Measurements from ENCODE around the gene LMCD1.

LMCD1 gene

DNA sequence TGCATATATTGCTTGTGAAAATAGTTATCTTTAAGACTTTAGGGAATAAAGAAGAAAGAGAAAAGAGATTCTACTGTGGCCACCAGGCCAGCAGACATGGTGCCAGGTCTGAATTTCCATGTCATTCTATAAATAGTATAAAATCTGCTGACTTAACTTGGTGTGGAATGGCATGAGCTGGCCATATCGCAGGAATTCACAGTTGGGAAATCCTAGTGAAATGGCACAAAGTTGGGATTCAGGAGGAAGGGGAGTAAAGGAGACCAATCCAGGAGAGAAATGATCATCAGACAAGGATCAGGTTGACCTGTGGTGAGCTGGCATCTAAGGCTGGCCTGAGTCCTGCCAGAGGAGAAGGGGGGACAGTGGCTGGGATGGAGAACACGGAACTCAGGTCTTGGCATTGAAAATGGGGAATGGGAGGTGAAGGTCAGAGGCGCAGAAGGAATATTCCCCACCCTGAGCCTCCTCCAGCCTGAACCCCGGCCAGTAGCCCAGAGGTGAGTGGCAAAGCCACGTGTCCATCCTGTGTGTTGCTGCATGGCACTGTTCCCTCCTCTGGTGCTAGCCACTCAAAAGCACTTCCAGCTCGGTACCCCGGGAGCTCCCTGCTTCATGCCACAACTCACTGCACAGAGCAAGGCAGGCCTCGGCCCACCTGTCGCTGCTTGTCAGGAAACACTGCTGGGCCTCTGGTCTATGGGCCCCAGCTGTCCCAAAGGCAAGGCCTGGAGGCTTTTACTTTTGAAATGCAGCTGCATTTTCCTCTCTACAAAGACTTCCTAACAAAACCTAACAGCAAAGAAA, 91.6 kb downstream of the LMCD1 start:
- no peak for DNase-seq (ENCODE audit: low spot score)

DNA sequence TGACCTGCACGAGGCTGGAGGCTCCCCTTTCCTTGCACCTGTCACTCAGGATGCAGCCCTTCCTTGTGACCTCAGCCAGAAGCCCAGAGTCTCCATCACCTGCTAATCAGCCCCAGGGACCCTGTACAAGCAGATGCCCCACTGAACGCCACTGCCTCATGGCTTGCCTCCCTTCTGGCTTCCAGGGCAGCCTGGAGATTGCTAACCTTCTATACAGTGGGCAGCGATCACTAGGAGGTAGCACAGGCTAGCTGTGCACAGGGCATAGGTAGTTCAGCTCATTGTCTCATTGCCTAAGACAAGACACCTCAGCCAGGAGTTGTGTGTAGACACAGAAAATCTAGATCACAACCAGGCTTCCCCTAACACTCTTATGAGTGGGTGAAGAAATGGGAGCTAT, 93.6 kb downstream of the LMCD1 start:
- DNase-seq (ENCODE audit: low spot score) = no peak

DNA sequence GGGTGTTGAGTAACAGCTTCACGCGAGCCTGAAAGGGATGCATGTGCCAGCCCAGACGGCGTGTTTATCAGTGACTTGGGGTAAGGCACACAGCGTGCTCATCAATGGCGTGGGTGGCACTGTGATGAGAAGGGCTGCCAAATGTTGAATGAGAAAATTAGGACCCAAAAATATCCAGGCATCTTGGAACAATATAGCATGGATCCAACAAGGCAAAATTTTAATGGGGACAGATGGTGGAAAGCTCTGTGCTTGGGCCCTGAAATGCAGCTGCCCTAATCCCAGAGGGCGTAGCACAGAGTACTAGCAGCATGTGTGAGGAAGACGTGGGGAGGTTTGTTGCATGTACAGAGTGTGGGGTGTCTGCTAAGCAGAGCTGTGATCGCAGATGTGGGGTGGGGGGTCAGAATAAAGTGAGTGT, 94.1 kb downstream of the LMCD1 start:
- DNase-seq (ENCODE audit: low spot score) = no peak

DNA sequence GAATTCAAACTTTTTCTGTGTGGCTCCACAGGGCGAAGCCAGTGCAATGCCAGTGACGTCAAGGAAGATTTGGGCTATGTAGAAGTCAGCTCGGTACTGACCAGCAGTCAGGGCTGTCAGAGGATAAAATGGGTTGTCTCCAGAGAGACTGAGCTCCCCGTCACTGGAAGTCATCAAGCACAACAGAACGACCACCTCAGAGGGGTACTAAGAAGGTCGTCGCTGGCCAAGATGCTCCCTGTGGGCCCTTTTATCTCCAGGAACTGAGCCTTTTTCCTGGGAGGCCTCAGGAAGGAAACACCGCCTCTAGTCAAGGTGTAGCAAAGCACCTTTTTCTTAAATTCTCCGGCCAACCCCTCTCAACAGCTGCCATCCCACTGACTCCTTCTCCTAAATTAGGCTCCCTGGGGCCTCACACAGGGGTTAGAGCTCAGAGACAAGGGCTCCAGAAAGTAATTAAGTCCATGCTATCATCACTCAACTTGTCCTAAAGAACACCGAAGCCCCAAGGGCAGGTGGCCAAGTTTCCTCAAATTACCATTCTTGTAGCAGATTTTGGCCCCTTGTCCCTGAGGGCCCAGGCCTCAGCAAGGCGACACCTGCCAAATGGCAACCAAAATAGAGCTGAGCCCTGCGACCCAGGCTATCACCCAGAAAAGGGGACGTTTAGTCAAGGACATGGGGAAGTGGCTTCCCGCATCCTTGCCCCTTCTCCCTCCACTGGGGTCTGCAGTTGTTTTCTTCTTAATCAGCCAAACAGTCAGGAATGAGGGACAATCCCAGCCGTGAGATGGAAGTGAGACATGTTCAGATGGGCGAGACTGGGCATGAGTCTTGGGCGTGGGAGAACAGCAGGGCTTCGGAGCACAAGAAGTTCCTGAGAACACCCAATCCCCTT, 94.9 kb downstream of the LMCD1 start:
- no peak for DNase-seq (ENCODE audit: low spot score)

DNA sequence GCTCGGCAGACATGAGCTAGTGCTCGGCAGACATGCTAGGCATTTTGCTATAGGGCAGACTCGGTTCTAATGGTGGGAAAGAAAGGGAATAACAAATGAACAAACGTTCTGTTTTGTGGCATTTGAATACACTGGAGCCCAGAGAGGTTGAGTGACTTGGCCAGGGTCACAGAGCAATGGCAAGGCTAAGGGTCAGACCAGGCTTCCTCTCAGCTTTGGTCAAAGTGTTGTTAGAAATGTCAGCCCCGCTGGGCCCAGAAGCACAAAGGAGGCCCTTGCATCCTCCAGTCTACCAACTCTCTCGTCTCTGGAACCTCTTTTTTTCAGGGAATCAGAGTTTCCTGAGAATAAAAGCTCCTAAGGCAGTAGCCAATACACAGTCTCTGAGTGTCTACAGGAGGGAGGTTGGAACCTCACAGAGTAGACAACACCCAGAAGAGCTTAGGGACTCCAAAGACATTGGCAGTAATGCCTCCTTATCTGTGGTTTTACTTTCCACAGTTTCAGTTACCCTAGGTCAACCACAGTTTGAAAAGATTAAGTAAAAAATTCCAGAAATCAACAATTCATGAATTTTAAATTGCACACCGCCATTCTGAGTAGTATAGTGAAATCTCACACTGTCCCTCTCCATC, 95.7 kb downstream of the LMCD1 start:
- DNase-seq (ENCODE audit: low spot score) = no peak

DNA sequence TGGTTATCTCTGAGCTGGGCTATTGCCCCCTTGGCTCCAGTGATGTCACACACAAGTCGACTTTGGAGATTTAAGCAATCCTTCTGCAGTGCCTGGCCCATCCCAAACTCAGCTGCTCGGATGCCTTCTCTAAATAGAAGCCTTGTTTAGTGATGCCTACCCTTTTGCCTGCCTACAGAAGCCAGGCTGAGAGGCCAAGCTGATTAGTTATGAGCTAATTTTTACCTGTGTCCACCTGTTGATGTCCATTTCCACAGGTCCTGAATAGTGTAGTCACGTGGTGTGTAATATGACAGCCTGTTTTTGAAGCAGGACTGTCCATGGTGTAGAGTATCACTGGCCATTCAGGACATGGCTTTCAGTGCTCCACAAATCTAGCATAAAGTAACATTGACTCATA, 97.5 kb downstream of the LMCD1 start:
- no peak for DNase-seq (ENCODE audit: low spot score)

DNA sequence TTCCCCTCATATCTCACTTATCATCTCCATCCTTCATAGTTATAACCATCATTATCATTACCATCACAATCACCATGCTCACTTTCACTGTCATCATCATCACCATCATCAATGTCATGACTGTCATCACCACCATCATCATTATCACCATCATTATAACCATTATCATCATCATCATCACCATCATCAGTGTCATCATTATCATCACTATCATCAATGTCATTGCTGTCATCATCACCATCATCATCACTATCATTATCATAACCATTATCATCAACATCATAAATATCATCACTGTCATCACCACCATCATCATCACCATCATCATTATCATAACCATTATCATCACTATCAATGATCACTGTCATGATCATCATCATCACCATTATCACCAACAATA, 98.8 kb downstream of the LMCD1 start:
- DNase-seq (ENCODE audit: low spot score) = no peak

DNA sequence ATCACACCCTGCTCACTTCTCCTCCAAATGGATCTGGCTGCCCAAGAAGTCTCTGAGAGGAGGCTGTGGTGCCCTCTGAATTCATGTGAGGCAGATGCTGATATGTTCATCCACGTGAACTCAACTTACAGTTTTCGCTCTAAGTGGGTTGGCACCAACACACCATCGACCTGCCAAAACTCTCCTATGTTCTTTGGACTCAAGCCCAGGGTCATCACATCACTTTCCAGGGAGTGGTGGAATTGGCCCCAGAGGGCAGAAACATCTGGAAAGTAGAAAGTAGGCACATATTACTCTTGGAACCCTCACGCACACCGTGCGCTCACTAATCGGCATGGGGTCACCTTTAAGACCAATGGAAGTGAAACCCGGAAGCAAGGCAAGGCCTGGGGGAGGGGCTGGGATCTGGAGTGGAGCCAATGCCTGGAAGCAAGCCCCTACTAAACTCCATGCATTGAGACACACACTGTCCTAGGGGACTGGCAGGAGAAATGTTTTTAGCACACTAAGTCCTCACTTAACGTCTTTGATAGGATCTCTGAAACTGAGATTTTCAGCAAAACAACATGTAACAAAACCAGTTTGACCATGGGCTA, 101.6 kb downstream of the LMCD1 start:
- DNase-seq (ENCODE audit: low spot score) = no peak

DNA sequence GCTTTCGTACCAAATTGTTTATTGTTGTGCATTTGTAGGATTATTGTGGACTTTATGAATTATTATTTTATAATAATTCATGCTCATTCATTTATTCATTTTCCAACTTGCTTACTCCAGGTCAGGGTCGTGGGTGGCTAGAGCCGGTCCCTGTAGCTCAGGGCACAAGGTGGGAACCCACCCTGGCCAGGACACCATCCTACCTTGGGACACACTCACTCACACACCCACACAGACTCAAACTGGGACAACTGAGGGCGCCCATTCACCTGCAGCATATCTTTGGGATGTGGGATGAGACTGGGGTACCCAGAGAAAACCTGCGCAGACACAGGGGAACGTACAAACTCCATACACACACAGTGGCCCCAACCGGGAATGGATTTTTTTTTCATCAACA, 102.4 kb downstream of the LMCD1 start:
- DNase-seq (ENCODE audit: low spot score) = no peak

DNA sequence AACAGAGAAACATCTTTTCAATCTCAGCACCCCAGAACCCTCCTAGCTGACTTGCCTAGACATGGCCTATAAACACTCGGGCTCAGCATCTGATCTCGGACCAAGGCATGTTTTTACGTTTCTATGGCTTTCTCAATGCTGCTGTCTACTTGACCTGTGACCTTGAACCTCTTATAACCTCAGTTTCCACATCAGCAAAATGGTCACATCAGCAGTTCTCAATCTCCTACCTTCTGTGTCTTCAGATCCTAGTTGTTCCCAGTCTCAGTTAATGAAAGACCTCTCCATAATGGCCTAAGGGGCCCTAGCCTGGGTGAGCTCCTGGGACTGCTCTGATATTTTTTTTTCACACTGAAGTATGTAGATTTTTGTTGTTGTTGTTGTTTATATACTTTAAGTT, 103.4 kb downstream of the LMCD1 start:
- no peak for DNase-seq (ENCODE audit: low spot score)

DNA sequence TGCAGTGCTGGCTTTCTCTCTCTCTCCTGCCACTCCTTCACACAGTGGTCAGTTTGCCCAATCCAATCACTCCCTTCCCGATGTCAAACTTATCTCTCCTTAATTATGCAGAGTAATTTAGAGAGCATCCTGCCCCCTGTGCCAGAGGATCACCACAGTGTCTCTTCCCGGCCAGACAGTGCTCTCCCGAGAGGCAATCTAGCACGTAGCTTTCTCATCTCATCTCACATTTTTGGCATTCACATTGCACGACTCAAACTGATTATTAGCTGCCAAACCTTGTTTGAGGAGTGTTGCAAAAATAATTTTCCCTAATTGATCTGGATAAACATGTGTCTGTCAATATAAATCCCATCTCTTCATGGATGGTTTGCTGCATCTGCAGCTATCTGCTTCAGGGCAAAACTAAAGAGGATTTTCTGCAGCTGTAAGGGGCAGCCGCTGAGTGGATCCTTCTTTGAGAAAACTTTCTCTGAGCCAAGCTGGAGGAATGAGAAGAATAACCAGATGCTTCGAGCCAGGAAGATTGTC, 105.1 kb downstream of the LMCD1 start:
- DNase-seq (ENCODE audit: low spot score) = no peak

DNA sequence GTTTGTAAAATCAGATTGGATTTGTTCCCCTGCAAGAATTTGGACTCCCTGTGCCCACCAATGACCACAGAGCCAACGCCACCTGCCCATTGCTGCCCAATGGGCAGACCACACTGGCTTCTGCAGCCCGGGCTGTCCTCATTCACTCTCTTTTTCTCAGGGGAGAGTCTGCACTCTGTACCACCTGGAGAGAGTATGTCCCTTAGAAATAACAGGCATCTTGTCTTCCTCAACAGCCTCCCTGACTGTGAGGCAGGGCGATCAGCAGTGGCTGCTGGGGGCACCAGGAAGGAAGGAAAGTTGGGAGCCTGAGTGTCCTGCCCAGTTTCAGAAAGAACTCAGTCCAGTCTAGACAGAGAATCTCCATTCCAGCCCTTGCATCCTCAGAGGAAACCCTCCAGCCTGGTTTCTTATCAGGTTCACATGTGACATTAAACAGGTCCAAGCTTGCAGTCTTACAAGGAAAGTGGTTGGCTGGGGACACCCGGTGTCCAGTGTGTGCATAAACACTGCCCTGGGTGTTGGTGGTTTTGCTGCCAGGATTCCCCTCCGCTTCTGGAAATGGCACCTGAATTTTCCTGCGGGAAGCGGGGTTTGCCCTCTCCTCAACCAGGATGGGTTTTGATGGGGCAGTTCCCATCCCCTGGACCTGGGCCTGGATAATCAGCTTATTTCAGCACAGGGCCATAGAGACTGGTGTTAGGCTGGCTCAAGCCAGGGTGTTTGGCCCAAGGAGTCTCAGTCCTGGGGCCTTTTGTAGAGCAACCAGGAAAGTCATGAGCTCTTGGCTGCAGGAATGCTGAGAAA, 105.8 kb downstream of the LMCD1 start:
- peak; percentile 51 for DNase-seq (ENCODE audit: low spot score)

DNA sequence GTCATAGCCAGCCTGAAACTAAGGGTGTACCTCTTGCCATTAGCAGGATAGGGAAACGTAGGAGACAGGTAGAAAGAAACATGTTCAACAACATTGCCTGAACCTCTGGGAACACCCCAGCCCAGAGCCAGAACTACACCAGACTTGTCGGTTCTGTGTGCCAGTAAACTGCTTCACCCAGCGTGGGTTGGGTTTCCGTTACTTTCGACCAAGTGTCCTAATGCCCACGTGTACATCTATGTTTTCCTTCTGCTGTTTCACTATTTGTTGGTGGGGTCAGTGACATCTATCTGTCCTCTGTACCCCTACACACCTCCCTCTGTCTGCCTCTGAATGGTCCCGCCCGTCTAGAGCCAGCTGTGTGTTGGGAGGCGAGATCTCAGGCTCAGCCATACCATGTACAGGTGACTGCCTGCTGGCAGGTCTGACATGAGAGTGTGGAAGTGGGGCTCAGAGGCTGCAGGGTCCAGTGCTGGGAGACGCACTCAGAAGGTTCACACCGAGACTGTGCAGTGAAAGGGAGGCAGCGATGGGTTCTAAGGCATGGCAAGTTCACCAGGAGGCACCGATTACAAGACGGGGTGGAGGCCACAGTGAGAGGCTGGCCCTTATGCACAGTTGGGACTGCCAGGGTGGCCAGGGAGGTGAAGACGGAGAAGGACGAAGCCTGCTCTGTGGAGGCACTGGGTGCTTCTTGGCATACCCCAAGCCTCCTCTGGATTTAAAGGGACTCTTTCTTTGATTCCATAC, 106.6 kb downstream of the LMCD1 start:
- DNase-seq (ENCODE audit: low spot score) = no peak

DNA sequence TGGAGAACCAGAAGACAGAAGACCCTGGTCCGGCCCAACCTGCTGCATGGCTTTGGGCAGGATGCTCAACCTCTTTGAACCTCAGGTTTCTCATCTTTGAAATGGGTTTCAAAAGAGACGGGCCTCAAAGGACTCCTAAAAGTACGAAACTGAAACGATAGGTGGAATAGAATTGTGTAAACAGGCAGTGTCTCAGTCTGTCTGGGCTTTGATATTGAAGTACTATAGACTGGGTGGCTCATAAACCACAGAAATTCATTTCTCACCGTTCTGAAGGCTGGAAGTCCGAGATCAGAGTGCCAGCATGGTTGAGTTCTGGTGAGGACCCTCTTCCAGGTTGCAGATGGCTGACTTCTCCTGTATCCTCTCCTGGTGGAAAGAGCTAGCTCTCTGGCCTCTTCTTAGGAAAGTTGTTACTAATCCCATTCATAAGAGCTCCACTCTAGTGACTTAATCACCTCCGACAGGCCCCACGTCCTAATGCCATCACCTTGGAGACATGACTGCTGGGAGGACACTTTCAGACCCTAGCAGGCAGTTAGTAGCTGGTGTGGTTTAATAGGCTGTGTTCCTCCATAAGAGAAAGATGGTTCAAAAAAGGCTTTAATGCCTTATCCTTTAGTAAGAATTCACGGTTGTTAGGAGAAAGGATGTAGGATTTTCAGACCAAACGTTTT, 107.3 kb downstream of the LMCD1 start:
- no peak for DNase-seq (ENCODE audit: low spot score)

DNA sequence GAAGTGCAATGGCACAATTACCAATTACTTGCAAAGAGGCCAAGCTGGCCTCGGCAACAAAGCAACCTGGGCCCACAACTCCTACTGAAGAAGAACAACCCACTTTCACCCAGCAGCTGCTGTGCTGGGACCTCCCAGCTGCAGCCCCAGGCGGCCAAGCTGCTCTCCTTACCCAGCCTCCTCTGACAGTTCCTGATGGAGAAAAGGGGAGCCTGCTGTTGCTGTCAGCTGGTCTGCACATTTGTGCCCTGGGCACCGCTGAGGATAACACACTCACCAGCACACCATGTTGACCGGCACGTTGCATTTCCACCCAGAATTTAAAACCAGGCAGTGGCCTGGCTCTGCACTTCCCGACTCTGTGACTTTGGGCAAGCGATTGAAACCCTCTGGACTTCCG, 109.3 kb downstream of the LMCD1 start:
- no peak for DNase-seq (ENCODE audit: low spot score)

DNA sequence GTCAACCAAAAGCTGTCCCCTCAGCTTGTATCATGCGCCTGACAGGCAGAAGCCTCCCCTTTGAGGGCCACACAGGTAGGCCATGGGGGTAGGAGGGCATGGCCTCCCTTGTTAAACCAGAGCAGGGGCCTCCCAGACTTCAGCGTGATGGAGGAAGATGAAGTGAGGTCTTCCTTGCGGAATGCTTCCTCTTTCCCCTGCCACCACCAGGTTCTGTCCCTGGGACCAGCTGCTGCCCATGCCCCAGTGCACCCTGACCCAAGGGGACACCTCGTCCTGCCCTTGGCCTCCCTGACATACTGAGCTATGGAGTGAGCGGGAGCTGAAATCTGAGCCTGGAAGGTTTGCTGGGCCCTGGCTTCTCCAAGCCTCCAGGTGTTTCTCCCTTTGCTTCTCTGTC, 116.3 kb downstream of the LMCD1 start:
- DNase-seq (ENCODE audit: low spot score) = no peak

DNA sequence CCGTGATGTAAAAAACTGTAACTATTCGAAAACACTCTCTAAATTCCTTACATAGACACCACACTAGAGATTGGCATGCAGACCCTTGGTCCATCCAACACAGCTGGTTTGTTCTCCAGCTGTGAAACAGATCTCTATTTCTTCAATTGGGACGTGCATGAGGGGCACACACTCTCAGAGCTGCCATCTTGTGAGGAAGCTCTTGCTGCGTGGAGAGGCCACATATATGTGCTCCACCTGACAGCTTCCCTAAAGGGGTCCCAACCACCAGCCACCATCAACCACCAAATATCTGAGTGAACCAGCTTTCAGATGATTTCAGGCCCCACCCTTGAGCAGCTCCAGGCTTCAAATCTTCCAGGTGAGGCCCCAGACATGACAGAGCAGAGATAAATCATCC, 117.3 kb downstream of the LMCD1 start:
- no peak for DNase-seq (ENCODE audit: low spot score)

DNA sequence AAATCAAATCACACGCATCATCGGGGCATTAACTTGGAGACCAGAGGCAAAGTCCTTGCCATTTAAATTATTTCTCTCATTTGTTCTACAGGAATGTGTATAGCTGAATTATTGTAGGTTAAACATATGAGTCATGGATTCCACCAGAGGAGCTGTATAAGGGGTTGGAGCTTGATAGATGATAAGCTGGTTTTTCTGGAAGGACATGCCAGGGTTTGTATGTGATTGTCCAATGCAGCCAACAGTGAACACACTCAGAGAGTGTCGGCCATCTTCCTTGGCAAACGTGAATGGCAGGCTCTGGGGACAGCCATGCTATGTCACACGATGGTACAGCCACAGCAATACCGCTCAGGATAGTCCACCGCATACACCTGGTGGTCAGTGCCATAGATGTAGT, 117.9 kb downstream of the LMCD1 start:
- no peak for DNase-seq (ENCODE audit: low spot score)

DNA sequence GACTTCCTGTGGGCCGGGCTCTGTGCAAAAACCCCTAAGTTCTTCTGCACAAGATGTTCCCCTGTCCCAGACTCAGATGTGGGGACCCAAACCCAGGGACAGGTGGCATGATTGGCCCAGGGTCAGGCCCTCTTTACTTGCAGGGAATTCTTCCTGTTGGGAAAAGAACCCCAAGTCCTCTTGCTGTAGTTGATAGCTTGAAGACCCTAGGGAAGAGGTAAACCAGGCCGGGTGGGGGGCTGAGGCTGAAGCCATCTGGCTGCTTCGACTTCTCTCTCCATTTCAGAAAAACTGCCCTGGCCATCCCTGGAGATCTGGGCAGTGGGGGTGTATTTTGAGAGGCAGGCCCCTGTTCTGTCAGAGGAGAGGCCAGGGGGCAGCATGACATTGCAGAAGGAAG, 119.5 kb downstream of the LMCD1 start:
- no peak for DNase-seq (ENCODE audit: low spot score)

DNA sequence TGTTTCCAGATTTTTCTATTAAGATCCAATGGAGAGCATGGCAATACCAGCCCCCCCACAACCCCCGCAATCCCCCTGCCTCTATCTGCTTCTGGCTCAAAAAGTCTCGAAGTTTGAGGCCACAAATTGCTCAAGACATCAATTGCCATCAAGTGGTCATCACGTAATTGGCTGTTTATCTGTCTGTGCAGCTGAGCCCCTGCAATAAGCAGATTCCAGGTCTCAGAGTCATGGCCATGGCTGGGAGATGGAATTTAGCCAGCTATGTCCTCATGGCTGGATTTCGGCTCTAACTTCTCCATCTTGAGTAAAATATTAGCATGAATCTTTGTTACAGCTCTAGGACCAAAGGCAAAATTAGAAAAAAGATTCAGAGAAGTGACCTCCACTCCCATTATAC, 120.2 kb downstream of the LMCD1 start:
- DNase-seq (ENCODE audit: low spot score) = no peak

All from iPS-NIHi11 (cell line).